ENCODE results near the gene ZNF878.

ZNF878 gene

DNA sequence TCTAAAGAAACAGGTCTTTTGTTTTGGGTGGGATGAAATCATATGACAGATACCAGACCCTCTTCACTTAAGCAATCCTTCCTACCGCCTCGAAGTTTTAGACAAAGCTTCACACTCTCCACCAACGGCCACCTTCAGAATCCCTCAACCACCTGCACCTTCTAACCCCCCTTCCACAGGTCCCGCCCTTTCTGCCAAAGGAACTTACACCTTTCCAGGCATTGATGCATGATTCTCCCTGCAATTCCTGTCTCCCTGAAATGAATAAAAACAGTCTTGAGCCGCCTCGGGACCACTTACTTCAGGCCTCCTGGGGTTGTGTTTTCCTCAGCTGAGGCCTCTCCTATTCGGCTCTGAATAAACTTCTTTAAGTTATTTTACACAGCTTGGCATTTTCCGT lies 18.1 kb downstream of the ZNF878 start:
- no peak for DNase-seq (ENCODE audit: low read depth)

- no peak for DNase-seq (ENCODE audit: low read depth)
Measured at GRCh38 chr19:12034198-12034597, 18.6 kb downstream of the ZNF878 start.

GRCh38 chr19:12015753-12016116 lies 37.0 kb downstream of the ZNF878 start:
- DNase-seq (ENCODE audit: low read depth) = no peak

- no peak for DNase-seq (ENCODE audit: low read depth)
Measured at GRCh38 chr19:12015015-12015752, 37.6 kb downstream of the ZNF878 start.

DNA sequence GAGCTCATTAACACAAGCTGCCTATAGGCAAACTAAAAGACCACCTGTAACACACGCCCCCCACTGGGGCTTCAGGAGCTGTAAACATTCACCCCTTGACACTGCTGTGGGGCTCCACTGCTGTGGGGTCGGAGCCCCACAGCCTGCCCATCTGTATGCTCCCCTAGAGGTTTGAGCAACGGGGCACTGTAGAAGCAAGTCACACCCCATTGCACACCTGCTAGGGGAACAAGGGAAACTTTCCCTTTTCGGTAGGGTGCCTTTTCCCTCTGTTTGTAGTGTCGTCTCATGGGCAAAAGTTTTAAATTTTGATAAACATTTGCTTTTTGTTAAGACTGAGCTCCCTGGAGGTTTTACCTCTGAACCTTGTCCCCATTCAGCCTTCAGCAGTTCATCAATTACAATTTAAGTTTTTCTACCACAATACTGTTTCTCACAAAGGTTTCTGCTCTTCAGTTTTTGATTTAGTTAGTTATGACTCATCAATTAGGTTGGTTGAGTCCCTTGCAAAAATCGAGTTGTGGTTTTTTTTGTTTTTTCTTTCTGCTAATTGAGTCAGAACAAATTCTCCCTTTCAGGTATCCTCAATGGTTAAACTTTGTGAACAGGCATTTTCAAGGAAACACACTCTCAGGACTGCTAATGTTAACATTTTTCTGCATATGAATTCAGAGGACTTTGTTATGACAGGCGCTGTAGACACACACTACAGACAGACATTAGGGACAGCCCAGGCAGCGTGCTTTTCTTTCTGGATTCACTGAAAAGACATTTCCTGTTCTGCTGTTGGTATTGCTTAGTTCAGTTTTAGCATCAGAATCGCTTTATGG lies 52.4 kb downstream of the ZNF878 start:
- peak; percentile 28 for DNase-seq (ENCODE audit: low read depth)

DNA sequence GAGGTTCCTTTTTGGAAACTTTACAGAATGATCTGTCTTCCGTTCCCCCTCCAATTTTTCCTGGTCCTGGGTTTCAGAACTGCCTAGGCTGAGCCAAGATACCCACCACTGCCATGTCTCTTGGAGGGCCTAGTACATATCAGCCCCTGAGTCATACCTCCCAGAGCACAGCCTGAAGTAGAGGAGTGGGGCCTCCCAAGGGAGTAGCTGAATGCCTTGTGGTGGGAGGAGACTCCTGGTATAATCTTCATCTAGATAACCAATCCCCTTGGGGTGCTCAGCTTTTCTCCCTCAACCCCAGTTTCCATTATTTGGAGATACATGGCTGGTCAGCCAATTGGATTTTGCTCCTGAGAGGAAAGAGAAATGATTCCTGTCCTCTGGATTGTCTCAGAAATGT lies 57.6 kb downstream of the ZNF878 start:
- DNase-seq (ENCODE audit: low read depth) = peak; percentile 77

Data from iris pigment epithelial cell (primary cell).